DND-41 (cell line): Measurements from ENCODE around the gene PRELID1.

Experiments used
- ATAC-seq: fragments of 200-7000 bp; cut with Tn5 transposase; 3 replicates; pipeline ENCODE4 v1.9.1; 2021; ENCODE audit warnings: low read depth; ENCODE audit not compliant: insufficient read depth
- DNase-seq: peaks from one replicate; pipeline ENCODE4 v3.0.0-alpha.2; 2020
- H2AFZ ChIP-seq: 2 replicates; pipeline ENCODE4 v1.6.0; 2012; ENCODE audit warnings: low read depth, low read length
- H3K27ac ChIP-seq: 2 replicates; pipeline ENCODE4 v1.5.1; 2012; ENCODE audit warnings: low read length, inconsistent platforms
- H3K27me3 ChIP-seq: fragments of 200-600 bp; sonication (generic); 2 replicates; pipeline ENCODE4 v1.6.0; 2012; ENCODE audit warnings: low read length, mild to moderate bottlenecking, inconsistent platforms; ENCODE audit not compliant: insufficient read depth, poor library complexity
- H3K36me3 ChIP-seq: 2 replicates; pipeline ENCODE4 v1.5.1; 2012; ENCODE audit warnings: low read length, inconsistent platforms; ENCODE audit not compliant: insufficient read depth
- H3K4me1 ChIP-seq: 2 replicates; pipeline ENCODE4 v1.5.1; 2012; ENCODE audit warnings: mild to moderate bottlenecking, low read length; ENCODE audit not compliant: insufficient read depth
- H3K4me2 ChIP-seq: 2 replicates; pipeline ENCODE4 v1.6.0; 2012; ENCODE audit warnings: mild to moderate bottlenecking, moderate library complexity, low read length, inconsistent platforms; ENCODE audit not compliant: insufficient read depth
- H3K4me3 ChIP-seq, 2 experiments: fragments of 200-600 bp in 1 of 2; shearing (Covaris generic) in 1 of 2; 2 replicates each; pipeline ENCODE4 v1.5.1; 2012 to 2016; ENCODE audit warnings: inconsistent platforms in 2 of 2, low read length in 2 of 2, mild to moderate bottlenecking in 2 of 2, low read depth in 1 of 2, moderate library complexity in 1 of 2
- H3K79me2 ChIP-seq: 2 replicates; pipeline ENCODE4 v1.6.0; 2012; ENCODE audit warnings: low read length, inconsistent platforms; ENCODE audit not compliant: insufficient read depth
- H3K9ac ChIP-seq: 2 replicates; pipeline ENCODE4 v1.6.0; 2012; ENCODE audit warnings: low read depth, mild to moderate bottlenecking, inconsistent platforms, low read length, moderate library complexity
- H3K9me3 ChIP-seq: 2 replicates; pipeline ENCODE4 v1.5.1; 2012; ENCODE audit warnings: low read length, moderate library complexity, mild to moderate bottlenecking, inconsistent platforms; ENCODE audit not compliant: insufficient read depth, severe bottlenecking
- H4K20me1 ChIP-seq: 2 replicates; pipeline ENCODE4 v1.6.0; 2012; ENCODE audit warnings: low read length; ENCODE audit not compliant: insufficient read depth
- EZH2 ChIP-seq: IDR thresholded peaks from 3 replicates; pipeline ENCODE4 v1.6.1; 2012; ENCODE audit warnings: borderline replicate concordance, low read depth, mild to moderate bottlenecking, moderate library complexity, low read length, inconsistent platforms; ENCODE audit not compliant: severe bottlenecking
- TF ChIP-seq, protein P1 (sequence below): IDR thresholded peaks from 2 replicates; pipeline ENCODE4 v1.5.1; 2012; ENCODE audit warnings: borderline replicate concordance, low read length, moderate library complexity, mild to moderate bottlenecking; ENCODE audit not compliant: poor library complexity, severe bottlenecking; ENCODE audit errors: extremely low read depth

PRELID1 gene

DNA sequence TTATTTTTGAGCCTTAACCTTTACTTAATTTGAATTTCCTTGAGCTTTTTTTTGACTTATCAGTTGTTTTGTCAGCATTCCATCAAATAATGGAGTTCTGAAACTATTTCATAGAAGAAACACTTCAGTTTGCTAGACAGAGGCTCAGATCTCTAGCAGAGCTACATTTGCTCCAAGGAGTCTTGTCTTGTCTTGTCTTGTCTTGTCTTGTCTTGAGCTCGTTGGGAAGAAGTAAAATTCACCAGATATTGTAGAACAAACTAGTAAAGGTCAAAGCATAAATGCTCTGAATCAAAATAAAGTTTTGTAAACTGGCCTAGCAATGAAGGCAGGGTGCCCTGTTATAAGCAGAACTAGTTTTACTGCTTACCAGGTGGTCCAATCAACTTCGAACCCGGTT, 33.6 kb upstream of the PRELID1 start:
- ATAC-seq (no peak), DNase-seq (no peak)
- Histone ChIP-seq H3K9ac (no peak overlapping the region), H3K9me3 (no peaks in the 10 kb centered on the region), H3K4me2 (no peak overlapping the region), H3K4me3 (no peak overlapping the region), H4K20me1 (no peaks in the 10 kb centered on the region), H3K27ac (no peak overlapping the region), H3K27me3 (no peaks in the 10 kb centered on the region), H3K4me1 (no peaks in the 10 kb centered on the region), H2AFZ (no peak overlapping the region), H3K36me3 (peaks cover 92% of the 10 kb centered on the region), H3K79me2 (no peaks in the 10 kb centered on the region)
- TF ChIP-seq EZH2 = no peak
- TF ChIP-seq, protein P1, sequence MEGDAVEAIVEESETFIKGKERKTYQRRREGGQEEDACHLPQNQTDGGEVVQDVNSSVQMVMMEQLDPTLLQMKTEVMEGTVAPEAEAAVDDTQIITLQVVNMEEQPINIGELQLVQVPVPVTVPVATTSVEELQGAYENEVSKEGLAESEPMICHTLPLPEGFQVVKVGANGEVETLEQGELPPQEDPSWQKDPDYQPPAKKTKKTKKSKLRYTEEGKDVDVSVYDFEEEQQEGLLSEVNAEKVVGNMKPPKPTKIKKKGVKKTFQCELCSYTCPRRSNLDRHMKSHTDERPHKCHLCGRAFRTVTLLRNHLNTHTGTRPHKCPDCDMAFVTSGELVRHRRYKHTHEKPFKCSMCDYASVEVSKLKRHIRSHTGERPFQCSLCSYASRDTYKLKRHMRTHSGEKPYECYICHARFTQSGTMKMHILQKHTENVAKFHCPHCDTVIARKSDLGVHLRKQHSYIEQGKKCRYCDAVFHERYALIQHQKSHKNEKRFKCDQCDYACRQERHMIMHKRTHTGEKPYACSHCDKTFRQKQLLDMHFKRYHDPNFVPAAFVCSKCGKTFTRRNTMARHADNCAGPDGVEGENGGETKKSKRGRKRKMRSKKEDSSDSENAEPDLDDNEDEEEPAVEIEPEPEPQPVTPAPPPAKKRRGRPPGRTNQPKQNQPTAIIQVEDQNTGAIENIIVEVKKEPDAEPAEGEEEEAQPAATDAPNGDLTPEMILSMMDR = no peak

- Histone ChIP-seq H3K27ac (no peak overlapping the region), H3K9me3 (no peaks in the 10 kb centered on the region), H3K27me3 (no peaks in the 10 kb centered on the region), H3K9ac (no peak overlapping the region), H3K4me1 (no peaks in the 10 kb centered on the region), H3K4me3 (no peak overlapping the region), H3K79me2 (no peaks in the 10 kb centered on the region), H4K20me1 (no peaks in the 10 kb centered on the region), H3K36me3 (peaks cover 89% of the 10 kb centered on the region), H2AFZ (no peak overlapping the region), H3K4me2 (no peak overlapping the region)
- no peak for ATAC-seq
- TF ChIP-seq EZH2 = no peak
- TF ChIP-seq, protein P1 = no peak
- no peak for DNase-seq
Measured at GRCh38 chr5:177270653-177271052, 32.9 kb upstream of the PRELID1 start.

GRCh38 chr5:177271113-177271512, 32.5 kb upstream of the PRELID1 start:
- H3K36me3 ChIP-seq = peaks cover 89% of the 10 kb centered on the region
- no peak for DNase-seq

GRCh38 chr5:177275883-177276282, 27.7 kb upstream of the PRELID1 start:
- no peaks in the 10 kb centered on the region for H3K4me1 ChIP-seq
- H3K9me3 ChIP-seq = no peaks in the 10 kb centered on the region
- peaks cover 86% of the 10 kb centered on the region for H3K36me3 ChIP-seq
- no peak overlapping the region for H3K4me2 ChIP-seq
- H2AFZ ChIP-seq = no peak overlapping the region
- H4K20me1 ChIP-seq = no peaks in the 10 kb centered on the region
- no peak for TF ChIP-seq EZH2
- TF ChIP-seq, protein P1 = no peak
- H3K79me2 ChIP-seq = no peaks in the 10 kb centered on the region
- no peaks in the 10 kb centered on the region for H3K27me3 ChIP-seq
- no peak for DNase-seq
- H3K4me3 ChIP-seq = no peak overlapping the region
- H3K9ac ChIP-seq = no peak overlapping the region
- ATAC-seq = no peak
- no peak overlapping the region for H3K27ac ChIP-seq

More at GRCh38 chr5:177271113-177271512, 32.5 kb upstream of the PRELID1 start:
- ATAC-seq = no peak
- Histone ChIP-seq H3K4me1 (no peaks in the 10 kb centered on the region), H3K27me3 (no peaks in the 10 kb centered on the region), H3K9ac (no peak overlapping the region), H3K4me3 (no peak overlapping the region), H3K9me3 (no peaks in the 10 kb centered on the region), H3K27ac (no peak overlapping the region), H3K4me2 (no peak overlapping the region), H3K79me2 (no peaks in the 10 kb centered on the region), H4K20me1 (no peaks in the 10 kb centered on the region), H2AFZ (no peak overlapping the region)
- TF ChIP-seq EZH2 = no peak
